Measurements from ENCODE around the gene ATF4. TPM values are rescaled to one million over a fixed set of nuclear protein-coding genes. Genes with fewer than 3 reads are reported as not detected.

The ATF4 gene
- total RNA-seq, 1 experiment from 2014 or later, result 488 TPM

DNA sequence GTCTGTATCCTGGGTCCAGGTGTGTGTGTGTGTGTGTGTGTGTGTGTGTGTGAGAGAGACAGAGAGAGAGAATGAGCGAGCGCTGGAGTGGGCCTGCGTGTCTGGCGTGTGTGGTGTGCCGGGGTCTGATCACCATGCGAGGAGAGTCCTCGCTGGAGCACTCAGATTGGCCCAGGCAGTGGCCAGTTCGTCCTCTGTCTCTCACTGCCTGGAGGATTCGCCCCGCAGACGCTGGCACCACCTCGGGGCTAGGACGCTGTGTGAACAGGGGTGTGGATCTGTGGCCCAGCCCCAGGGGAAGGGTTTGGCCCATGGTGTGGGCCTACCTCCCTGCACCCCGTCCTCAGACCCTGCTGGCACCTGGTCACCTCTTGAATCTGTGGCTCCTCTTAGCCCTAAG is 38.6 kb downstream of the ATF4 start:
- POLR2A ChIA-PET (ENCODE audit: unreplicated experiment), result no interaction called here
- Histone ChIP-seq H3K27me3 (ENCODE audit: insufficient read depth, low read depth) (0 out of 2 replicates have a peak, but pooled peaks cover 10% of the 10 kb centered on the region), H3K9me3 (ENCODE audit: insufficient read depth, low read depth) (no peaks in the 10 kb centered on the region), H3K4me1 (replicated peaks; ENCODE audit: insufficient read depth) (peaks cover 22% of the 10 kb centered on the region), H3K79me2 (ENCODE audit: low read depth) (no peaks in the 10 kb centered on the region), H4K20me1 (ENCODE audit: insufficient read depth) (no peaks in the 10 kb centered on the region), H3F3A (ENCODE audit: insufficient read depth, low read depth) (peaks cover 23% of the 10 kb centered on the region), H2AFZ (no peak overlapping the region; the same call in 1 of the 2 replicates), H3K36me3 (ENCODE audit: low read depth) (no peaks in the 10 kb centered on the region), H3K9me2 (ENCODE audit: insufficient read depth) (no peaks in the 10 kb centered on the region), H3K4me2 (peak overlapping the region; percentile 76), H3K4me3 (peak overlapping the region; percentile 19; the same call in 1 of the 2 replicates), H3K27ac (peak overlapping the region; percentile 30)
- no peak for DNase-seq
- CTCF ChIA-PET, result interaction anchor here (0.6 to 0.7 kb wide), 2 partner anchors 19 to 838 kb away, joined by 3 to 5 read pairs; no protein-coding TSS in a partner anchor
- no TSS peak for BruUV-seq (replicated peaks)
- no peak for TF ChIP-seq EZH2 (IDR thresholded peaks at IDR 0.05; ENCODE audit: low read depth)
- TF ChIP-seq, protein P1, sequence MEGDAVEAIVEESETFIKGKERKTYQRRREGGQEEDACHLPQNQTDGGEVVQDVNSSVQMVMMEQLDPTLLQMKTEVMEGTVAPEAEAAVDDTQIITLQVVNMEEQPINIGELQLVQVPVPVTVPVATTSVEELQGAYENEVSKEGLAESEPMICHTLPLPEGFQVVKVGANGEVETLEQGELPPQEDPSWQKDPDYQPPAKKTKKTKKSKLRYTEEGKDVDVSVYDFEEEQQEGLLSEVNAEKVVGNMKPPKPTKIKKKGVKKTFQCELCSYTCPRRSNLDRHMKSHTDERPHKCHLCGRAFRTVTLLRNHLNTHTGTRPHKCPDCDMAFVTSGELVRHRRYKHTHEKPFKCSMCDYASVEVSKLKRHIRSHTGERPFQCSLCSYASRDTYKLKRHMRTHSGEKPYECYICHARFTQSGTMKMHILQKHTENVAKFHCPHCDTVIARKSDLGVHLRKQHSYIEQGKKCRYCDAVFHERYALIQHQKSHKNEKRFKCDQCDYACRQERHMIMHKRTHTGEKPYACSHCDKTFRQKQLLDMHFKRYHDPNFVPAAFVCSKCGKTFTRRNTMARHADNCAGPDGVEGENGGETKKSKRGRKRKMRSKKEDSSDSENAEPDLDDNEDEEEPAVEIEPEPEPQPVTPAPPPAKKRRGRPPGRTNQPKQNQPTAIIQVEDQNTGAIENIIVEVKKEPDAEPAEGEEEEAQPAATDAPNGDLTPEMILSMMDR (conservative IDR thresholded peaks at IDR 0.05), result no peak
- intact Hi-C loops (cut with micrococcal nuclease; ENCODE audit: unreplicated experiment), result loop anchor here (1.0 to 5.0 kb wide), 3 partner anchors 73 to 465 kb away; no protein-coding TSS in a partner anchor

DNA sequence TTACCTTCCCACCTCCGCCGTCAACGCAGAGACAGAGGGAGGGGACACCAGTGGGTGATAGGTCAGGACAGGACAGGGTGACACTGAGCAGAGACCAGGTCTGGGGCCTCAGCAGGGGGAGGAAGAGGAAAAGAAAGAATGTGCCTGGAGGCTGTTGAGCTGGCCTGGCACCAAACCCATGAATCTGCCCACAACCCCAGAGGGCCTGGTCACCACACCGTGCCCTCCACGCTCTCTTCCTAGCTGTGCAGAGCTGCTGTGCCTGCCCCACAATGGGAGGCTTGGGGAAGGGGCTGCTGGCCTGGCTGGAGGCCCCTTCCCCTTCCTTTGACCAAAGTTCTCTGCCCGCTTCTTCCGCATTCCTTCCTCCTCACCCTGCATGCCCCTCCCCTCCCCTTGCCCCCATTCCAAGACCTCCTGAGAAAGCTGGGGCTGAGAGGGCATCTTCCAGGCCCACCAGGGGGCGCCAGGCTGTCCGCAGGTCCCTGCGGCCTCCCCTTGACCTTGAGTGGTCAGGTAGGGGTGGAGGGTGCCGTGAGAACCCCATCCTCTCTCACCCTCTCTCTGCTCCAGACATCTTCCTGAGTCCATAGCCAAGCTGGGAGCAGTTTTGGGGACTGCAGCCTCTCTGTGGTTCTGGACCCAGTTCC is 39.2 kb downstream of the ATF4 start:
- H4K20me1 ChIP-seq (ENCODE audit: insufficient read depth), result no peaks in the 10 kb centered on the region
- ChIA-PET CTCF (interaction anchor here (0.6 to 1.5 kb wide), 11 partner anchors 15 to 1166 kb away, joined by 3 to 11 read pairs (median 4); no protein-coding TSS in a partner anchor), POLR2A (ENCODE audit: unreplicated experiment) (interaction anchor here (0.6 to 0.7 kb wide), 5 partner anchors 33 to 465 kb away, joined by 3 to 18 read pairs (median 9); no protein-coding TSS in a partner anchor)
- peaks cover 22% of the 10 kb centered on the region for H3K4me1 ChIP-seq (replicated peaks; ENCODE audit: insufficient read depth)
- H3K9me3 ChIP-seq (ENCODE audit: insufficient read depth, low read depth), result no peaks in the 10 kb centered on the region
- intact Hi-C loops (cut with micrococcal nuclease; ENCODE audit: unreplicated experiment), result loop anchor here (1.0 to 5.0 kb wide), 3 partner anchors 73 to 465 kb away; no protein-coding TSS in a partner anchor
- H3F3A ChIP-seq (ENCODE audit: insufficient read depth, low read depth), result peaks cover 30% of the 10 kb centered on the region
- peak; percentile 81 for DNase-seq
- H3K27ac ChIP-seq, result peak overlapping the region; percentile 30
- H3K36me3 ChIP-seq (ENCODE audit: low read depth), result no peaks in the 10 kb centered on the region
- TF ChIP-seq, protein P1 (conservative IDR thresholded peaks at IDR 0.05), result peak; percentile 96
- TF ChIP-seq EZH2 (IDR thresholded peaks at IDR 0.05; ENCODE audit: low read depth), result no peak
- no TSS peak for BruUV-seq (replicated peaks)
- no peaks in the 10 kb centered on the region for H3K79me2 ChIP-seq (ENCODE audit: low read depth)
- H2AFZ ChIP-seq, result no peak overlapping the region; the same call in none of the 2 replicates
- H3K27me3 ChIP-seq (ENCODE audit: insufficient read depth, low read depth), result 0 out of 2 replicates have a peak, but pooled peaks cover 10% of the 10 kb centered on the region
- peak overlapping the region; percentile 19; the same call in 1 of the 2 replicates for H3K4me3 ChIP-seq
- H3K4me2 ChIP-seq, result peak overlapping the region; percentile 76
- no peaks in the 10 kb centered on the region for H3K9me2 ChIP-seq (ENCODE audit: insufficient read depth)

DNA sequence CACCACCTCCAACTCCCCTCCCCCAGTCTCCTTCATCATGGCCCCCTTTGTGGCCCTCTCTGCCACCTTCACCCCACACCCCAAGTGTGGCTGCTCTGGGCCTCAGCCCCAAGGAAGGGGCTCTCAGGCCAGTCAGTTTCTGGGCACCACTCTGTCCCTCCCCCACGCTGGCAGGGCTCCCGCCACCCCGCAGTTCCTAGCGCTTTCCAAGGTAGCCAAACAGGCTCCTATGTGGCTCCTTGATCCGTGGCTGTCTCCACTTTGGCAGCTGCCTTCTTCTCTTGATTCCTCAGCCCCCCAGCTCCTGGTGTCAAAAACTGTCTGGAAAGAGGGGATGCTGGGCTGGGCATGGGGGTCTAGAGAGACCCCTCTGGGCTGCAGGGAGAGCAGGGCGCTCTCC is 39.8 kb downstream of the ATF4 start:
- intact Hi-C loops (cut with micrococcal nuclease; ENCODE audit: unreplicated experiment), result no loop called here

More for the DNA sequence above, 39.8 kb downstream of the ATF4 start:
- Histone ChIP-seq H3K36me3 (ENCODE audit: low read depth) (no peaks in the 10 kb centered on the region), H3K27me3 (ENCODE audit: insufficient read depth, low read depth) (0 out of 2 replicates have a peak, but pooled peaks cover 10% of the 10 kb centered on the region), H3K4me2 (peak overlapping the region; percentile 76), H3K27ac (no peak overlapping the region), H3K79me2 (ENCODE audit: low read depth) (no peaks in the 10 kb centered on the region), H3K4me3 (no peak overlapping the region), H2AFZ (no peak overlapping the region), H3F3A (ENCODE audit: insufficient read depth, low read depth) (peaks cover 34% of the 10 kb centered on the region), H3K9me2 (ENCODE audit: insufficient read depth) (no peaks in the 10 kb centered on the region), H4K20me1 (ENCODE audit: insufficient read depth) (no peaks in the 10 kb centered on the region), H3K4me1 (replicated peaks; ENCODE audit: insufficient read depth) (peaks cover 22% of the 10 kb centered on the region), H3K9me3 (ENCODE audit: insufficient read depth, low read depth) (no peaks in the 10 kb centered on the region)
- BruUV-seq (replicated peaks), result no TSS peak
- DNase-seq, result peak in 1 of 2 experiments; percentile 51
- no peak for TF ChIP-seq EZH2 (IDR thresholded peaks at IDR 0.05; ENCODE audit: low read depth)
- TF ChIP-seq, protein P1 (conservative IDR thresholded peaks at IDR 0.05), result no peak
- POLR2A ChIA-PET (ENCODE audit: unreplicated experiment), result interaction anchor here (0.6 to 0.7 kb wide), 3 partner anchors 32 to 465 kb away, joined by 5 to 18 read pairs (median 12); no protein-coding TSS in a partner anchor
- CTCF ChIA-PET, result interaction anchor here (0.6 to 1.5 kb wide), 7 partner anchors 15 to 465 kb away, joined by 3 to 11 read pairs (median 5); no protein-coding TSS in a partner anchor

Measured in PC-9 (cell line).